K562 (cell line): ENCODE results near the gene NHSL2. TPM values are rescaled to one million over a fixed set of nuclear protein-coding genes. Genes with fewer than 3 reads are reported as not detected.
A peak's percentile ranks its signal among the peaks of the same experiment; 100 is the strongest.

Source experiments
- ARID3B ChIP-seq: fragments of 250-450 bp; sonication (Bioruptor Pico); IDR thresholded peaks from 2 replicates; pipeline ENCODE4 v1.4.0; 2020; ENCODE audit warnings: borderline replicate concordance
- BDP1 ChIP-seq: IDR thresholded peaks from 3 replicates; pipeline ENCODE4 v1.6.1; 2011; ENCODE audit not compliant: insufficient read length, insufficient read depth
- FIP1L1 ChIP-seq: fragments of 200-400 bp; formaldehyde crosslinking; IDR thresholded peaks from 2 replicates; pipeline ENCODE4 v1.6.1; 2018; ENCODE audit warnings: mild to moderate bottlenecking, low read depth, low read length; ENCODE audit not compliant: poor library complexity, severe bottlenecking
- GATA2 ChIP-seq: sonication (generic); formaldehyde crosslinking; IDR thresholded peaks from 2 replicates; pipeline ENCODE4 v1.4.0; 2020; ENCODE audit warnings: mild to moderate bottlenecking, missing genetic modification reagents
- GATAD2B ChIP-seq: fragments of 450-650 bp; IDR thresholded peaks from 2 replicates; pipeline ENCODE4 v1.6.1; 2017; ENCODE audit warnings: mild to moderate bottlenecking, borderline replicate concordance
- KAT2B ChIP-seq: IDR thresholded peaks from one replicate; pipeline ENCODE4 v1.6.1; 2012; ENCODE audit warnings: low read depth, mild to moderate bottlenecking, control low read depth, inconsistent platforms, low read length, moderate library complexity
- MCM7 ChIP-seq, 2 experiments: fragments of 450-650 bp; IDR thresholded peaks; 2 replicates each; pipeline ENCODE4 v1.6.1; 2016 to 2018
- MIER1 ChIP-seq: fragments of 450-650 bp; IDR thresholded peaks from 2 replicates; pipeline ENCODE4 v1.6.1; 2016; ENCODE audit warnings: antibody characterized with exemption, mild to moderate bottlenecking, low read depth
- POLR2B ChIP-seq: fragments of 450-650 bp; IDR thresholded peaks from 2 replicates; pipeline ENCODE4 v1.6.1; 2018; ENCODE audit warnings: low read depth; ENCODE audit not compliant: partially characterized antibody
- SNRNP70 ChIP-seq: fragments of 200-400 bp; formaldehyde crosslinking; optimal IDR thresholded peaks from 2 replicates; pipeline ENCODE3; 2017; ENCODE audit warnings: low read depth, low read length
- ZFP1 ChIP-seq: fragments of 450-650 bp; formaldehyde crosslinking; IDR thresholded peaks from 2 replicates; pipeline ENCODE4 v1.4.0; 2020; ENCODE audit warnings: mild to moderate bottlenecking, mixed read lengths
- ZKSCAN8 ChIP-seq: fragments of 200-800 bp; sonication (Bioruptor generic); IDR thresholded peaks from 2 replicates; pipeline ENCODE4 v1.6.1; 2016; ENCODE audit warnings: missing genetic modification characterization, missing compliant biosample characterization
- ZNF318 ChIP-seq, 2 experiments: fragments of 450-650 bp; IDR thresholded peaks; 2 replicates each; pipeline ENCODE4 v1.6.1; 2016; ENCODE audit warnings: mild to moderate bottlenecking in 2 of 2, borderline replicate concordance in 1 of 2, low read depth in 1 of 2, moderate library complexity in 1 of 2
- ZNF655 ChIP-seq: fragments of 250-450 bp; sonication (Bioruptor Pico); IDR thresholded peaks from 2 replicates; pipeline ENCODE4 v1.5.0; 2021
- ZNF707 ChIP-seq: fragments of 250-450 bp; sonication (Bioruptor Pico); conservative IDR thresholded peaks from 2 replicates; pipeline ENCODE4 v1.8.0; 2022; ENCODE audit warnings: inconsistent platforms, mild to moderate bottlenecking, moderate library complexity
- polyA plus RNA-seq, 8 experiments: library from polyadenylated mRNA; depleted of rRNA in 4 of 8; stranded (reverse) in 5 of 8; unstranded in 3 of 8; fragments of >200 nt; fragmentation: Nextera tagmentation in 2 of 8; fragmentation: Illumina TruSeq in 1 of 8; extraction: Ambion mirVana in 2 of 8; extraction: Trizol in 1 of 8; gene quantifications; 2 replicates each; pipeline versions ENCODE4 v1.2.1 to v1.2.3, GENCODE V29; 2011 to 2014; ENCODE audit warnings: inconsistent platforms in 1 of 8, missing spikeins in 1 of 8
- total RNA-seq, 7 experiments: library from RNA; depleted of rRNA in 6 of 7; stranded (reverse); fragments of >200 nt in 6 of 7; fragmentation: Illumina TruSeq in 2 of 7; extraction: Trizol in 2 of 7; gene quantifications; 2 replicates each; pipeline versions ENCODE4 v1.2.1 to v1.2.3, GENCODE V29; 2011 to 2021; ENCODE audit warnings: low replicate concordance in 1 of 7

NHSL2 gene
- total and polyA plus RNA-seq, 9 of the 15 experiments (the other 6 are each of a cell fraction or from before 2014, with no cell fraction given), result 0.02 TPM; not detected in 8

- TF ChIP-seq ZNF707 (CRISPR knock-in tag), result no peak
- no peak for TF ChIP-seq ARID3B (CRISPR knock-in tag)
- TF ChIP-seq ZKSCAN8, result no peak
- no peak for TF ChIP-seq ZNF655
- no peak for TF ChIP-seq MCM7 (IDR thresholded peaks at IDR 0.05)
- no peak for TF ChIP-seq SNRNP70
- no peak for TF ChIP-seq KAT2B
- no peak for TF ChIP-seq ZFP1
- no peak for TF ChIP-seq FIP1L1
- TF ChIP-seq POLR2B, result no peak
- no peak for TF ChIP-seq ZNF318 (IDR thresholded peaks at IDR 0.05; ENCODE audit: borderline replicate concordance in 1 of 2, low read depth in 1 of 2)
- TF ChIP-seq MIER1, result no peak
- TF ChIP-seq GATAD2B, result peak; percentile 59; the same call in 1 of the 2 replicates
- TF ChIP-seq GATA2 (CRISPR knock-in tag), result no peak
- TF ChIP-seq BDP1, result no peak
Measured at GRCh38 chrX:72018277-72019112, 107.8 kb downstream of the NHSL2 start (continued).
